Measurements from ENCODE around the gene KCTD3.

Gene KCTD3

GRCh38 chr1:215661033-215661432 is 93.9 kb downstream of the KCTD3 start:
- no peak for DNase-seq

- no peak for DNase-seq
These were observed 98.1 kb downstream of the KCTD3 start for GRCh38 chr1:215665215-215665614.

GRCh38 chr1:215667761-215668160 is 100.7 kb downstream of the KCTD3 start:
- no peak for DNase-seq

- no peak for DNase-seq
These were observed 102.8 kb downstream of the KCTD3 start for GRCh38 chr1:215669806-215670491.

All from stimulated activated CD4-positive, alpha-beta T cell treated with anti-CD3 and anti-CD28 coated beads, Interleukin-2, amount 100 ng/mL, for 48 hours (primary cell).